Testis (tissue), 3 donors: ENCODE results near the gene NUP214. TPM values are rescaled to one million over a fixed set of nuclear protein-coding genes. Genes with fewer than 3 reads are reported as not detected.

Experiments used
- DNase-seq: peaks from one replicate; pipeline ENCODE4 v3.0.0-alpha.2; 2019
- H3K27ac ChIP-seq, 2 donors: fragments of 200-600 bp; sonication (generic); one replicate each; pipeline ENCODE4 v1.5.1; 2019
- H3K27me3 ChIP-seq: fragments of 200-600 bp; sonication (generic); one replicate; pipeline ENCODE4 v1.5.1; 2019
- H3K36me3 ChIP-seq: fragments of 200-600 bp; sonication (generic); one replicate; pipeline ENCODE4 v1.5.1; 2017; ENCODE audit warnings: low read depth; ENCODE audit errors: missing control alignments
- H3K4me1 ChIP-seq: fragments of 200-600 bp; sonication (generic); one replicate; pipeline ENCODE4 v1.5.1; 2019
- H3K4me3 ChIP-seq, 2 donors: fragments of 200-600 bp; sonication (generic); one replicate each; pipeline ENCODE4 v1.5.1; 2017 to 2019
- H3K9me3 ChIP-seq: fragments of 200-600 bp; sonication (generic); one replicate; pipeline ENCODE4 v1.5.1; 2017
- CTCF ChIP-seq, 3 experiments: fragments of 450-650 bp in 2 of 3; fragments of 200-600 bp in 1 of 3; sonication (generic) in 1 of 3; IDR thresholded peaks; one replicate each; pipeline ENCODE4 v1.5.1; 2016 to 2019; ENCODE audit warnings: antibody characterized with exemption in 3 of 3, mild to moderate bottlenecking in 2 of 3, moderate library complexity in 1 of 3
- POLR2A ChIP-seq: fragments of 450-650 bp; IDR thresholded peaks from one replicate; pipeline ENCODE4 v1.6.1; 2017; ENCODE audit warnings: antibody characterized with exemption, mild to moderate bottlenecking, moderate library complexity
- WGBS, 2 donors: methylation state at CpG; one replicate each; pipeline ENCODE4 v1.1.5; 2018; 5-methylcytosine and 5-hydroxymethylcytosine counted together
- intact Hi-C: fragments of 100-400 bp; cut with DNase I; formaldehyde crosslinking; loops from one replicate; pipeline ENCODE4 v1.15.1; 2023; ENCODE audit warnings: low total_unique reads
- polyA plus RNA-seq: library from polyadenylated mRNA; stranded (reverse); fragments of 350-450 nt; fragmentation: Illumina TruSeq; extraction: RNeasy Lipid Tissue Mini Kit (QIAGEN cat#74804); gene quantifications from one replicate; pipeline ENCODE4 v1.2.3, GENCODE V29; 2014; ENCODE audit warnings: low read depth, low replicate concordance; ENCODE audit not compliant: insufficient read depth
- total RNA-seq, 2 donors: library from RNA; depleted of rRNA; stranded (reverse); fragments of >200 nt; gene quantifications; one replicate each; pipeline ENCODE4 v1.2.3, GENCODE V29; 2016

NUP214 gene
- total and polyA plus RNA-seq, 3 donors from 2014 or later: 190 to 250 (median 237) TPM

GRCh38 chr9:131169563-131170240 lies 44.3 kb downstream of the NUP214 start:
- H3K27ac ChIP-seq: no peak overlapping the region
- no peaks in the 10 kb centered on the region for H3K36me3 ChIP-seq
- H3K27me3 ChIP-seq: no peaks in the 10 kb centered on the region
- peaks cover 9% of the 10 kb centered on the region for H3K4me1 ChIP-seq
- H3K4me3 ChIP-seq: no peak overlapping the region
- TF ChIP-seq CTCF (IDR thresholded peaks at IDR 0.05) (no peak), POLR2A (no peak)
- DNase-seq: no peak
- H3K9me3 ChIP-seq: no peaks in the 10 kb centered on the region
- intact Hi-C loops: loop anchor here (10.0 kb wide), 1 partner anchor 165 kb away; no protein-coding TSS in a partner anchor
- 90 to 91% methylated on average over 7 of the region's 7 CpGs for WGBS, 2 donors

GRCh38 chr9:131173995-131174394 lies 48.6 kb downstream of the NUP214 start:
- TF ChIP-seq CTCF (IDR thresholded peaks at IDR 0.05) (no peak), POLR2A (no peak)
- Histone ChIP-seq H3K4me1 (peaks cover 4% of the 10 kb centered on the region), H3K27ac (no peak overlapping the region), H3K36me3 (no peaks in the 10 kb centered on the region), H3K4me3 (no peak overlapping the region), H3K27me3 (no peaks in the 10 kb centered on the region), H3K9me3 (no peaks in the 10 kb centered on the region)
- WGBS, 2 donors: 94 to 98% methylated on average over 10 of the region's 10 CpGs
- no peak for DNase-seq
- intact Hi-C loops: loop anchor here (10.0 kb wide), 1 partner anchor 161 kb away; no protein-coding TSS in a partner anchor

GRCh38 chr9:131174681-131175239 lies 49.4 kb downstream of the NUP214 start:
- no peaks in the 10 kb centered on the region for H3K27me3 ChIP-seq
- H3K9me3 ChIP-seq: no peaks in the 10 kb centered on the region
- no peak overlapping the region for H3K4me3 ChIP-seq
- 88 to 100% methylated on average over 1 of the region's 1 CpG for WGBS, 2 donors
- DNase-seq: no peak
- intact Hi-C loops: loop anchor here (10.0 kb wide), 1 partner anchor 160 kb away; no protein-coding TSS in a partner anchor
- TF ChIP-seq CTCF (IDR thresholded peaks at IDR 0.05): no peak
- TF ChIP-seq POLR2A: no peak
- peaks cover 11% of the 10 kb centered on the region for H3K4me1 ChIP-seq
- no peaks in the 10 kb centered on the region for H3K36me3 ChIP-seq
- H3K27ac ChIP-seq: no peak overlapping the region

DNA sequence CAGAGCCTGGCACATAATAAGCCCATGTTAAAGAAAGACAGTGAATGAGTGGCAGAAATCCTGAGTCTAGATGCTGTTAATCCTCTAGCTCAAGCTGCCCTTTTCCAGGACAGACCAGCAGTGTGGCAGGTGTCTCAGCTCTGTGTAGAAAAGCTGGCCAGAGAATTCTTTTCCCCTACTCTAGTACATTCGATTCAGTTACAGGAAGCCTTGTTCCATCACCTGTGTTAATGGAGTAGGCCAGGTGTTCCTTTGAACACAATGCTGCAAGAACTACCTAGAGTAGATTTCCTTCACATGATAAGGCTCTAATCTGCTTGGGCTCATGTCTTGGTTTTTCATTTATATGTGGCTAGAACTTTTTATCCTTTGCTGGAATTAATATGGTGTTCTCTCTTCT lies 52.5 kb downstream of the NUP214 start:
- intact Hi-C loops: loop anchor here (10.0 kb wide), 1 partner anchor 157 kb away; no protein-coding TSS in a partner anchor
- Histone ChIP-seq H3K27me3 (no peaks in the 10 kb centered on the region), H3K36me3 (no peaks in the 10 kb centered on the region), H3K4me3 (no peak overlapping the region), H3K27ac (no peak overlapping the region), H3K4me1 (peaks cover 11% of the 10 kb centered on the region), H3K9me3 (no peaks in the 10 kb centered on the region)
- 79 to 100% methylated on average over 1 of the region's 1 CpG for WGBS, 2 donors
- no peak for DNase-seq
- TF ChIP-seq CTCF (IDR thresholded peaks at IDR 0.05) (no peak), POLR2A (no peak)
